ENCODE measurements around the gene ASCL4. TPM values are rescaled to one million over a fixed set of nuclear protein-coding genes. Genes with fewer than 3 reads are reported as not detected.
"Not testable (repeated sequence)": the region's sequence is repeated elsewhere in the genome, so short reads cannot be mapped to it uniquely, and the experiment has no call there.

Gene ASCL4, protein sequence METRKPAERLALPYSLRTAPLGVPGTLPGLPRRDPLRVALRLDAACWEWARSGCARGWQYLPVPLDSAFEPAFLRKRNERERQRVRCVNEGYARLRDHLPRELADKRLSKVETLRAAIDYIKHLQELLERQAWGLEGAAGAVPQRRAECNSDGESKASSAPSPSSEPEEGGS
- polyA plus RNA-seq (ENCODE audit: insufficient read length in 4 of 4) = not detected

DNA sequence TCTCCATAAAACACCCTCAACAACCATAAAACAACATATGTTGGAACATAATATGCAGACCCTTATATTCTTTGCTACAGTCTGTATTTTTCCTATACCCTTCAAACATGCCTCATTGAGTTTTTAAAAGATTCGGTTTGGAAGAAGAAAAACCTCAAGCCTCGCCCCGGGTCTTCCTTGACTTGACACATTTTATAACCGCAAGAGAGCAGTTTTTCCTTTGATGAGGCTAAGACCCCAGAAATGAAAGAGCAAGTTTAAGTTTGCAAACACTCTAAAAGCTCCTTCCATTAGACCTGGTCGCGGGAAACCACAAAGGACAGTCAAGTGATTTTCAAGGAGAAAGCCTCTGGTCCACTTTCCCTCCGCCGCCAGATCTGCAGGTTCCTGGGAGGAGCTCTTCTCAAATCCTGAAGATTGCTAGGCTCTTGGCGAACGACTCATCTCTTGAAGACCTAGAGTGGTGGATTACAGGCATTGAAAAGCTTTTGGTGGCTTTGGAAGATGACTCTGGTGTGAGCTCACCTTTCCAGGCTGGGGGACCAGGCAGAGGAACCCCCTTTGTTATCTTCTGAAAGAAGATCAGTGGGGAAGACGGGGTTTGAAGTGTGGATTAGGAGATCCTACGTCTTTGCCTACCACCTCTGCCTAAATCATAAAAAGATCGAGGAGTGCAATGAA is at the start of gene ASCL4:
TSS of gene ASCL4 (plus strand) at position 356 of the 681 bp plus-strand sequence. CDS start 515 bp downstream, outside the sequence.
- DNase-seq (ENCODE audit: low read depth in 4 of 4, low spot score in 2 of 4) = no peak

DNA sequence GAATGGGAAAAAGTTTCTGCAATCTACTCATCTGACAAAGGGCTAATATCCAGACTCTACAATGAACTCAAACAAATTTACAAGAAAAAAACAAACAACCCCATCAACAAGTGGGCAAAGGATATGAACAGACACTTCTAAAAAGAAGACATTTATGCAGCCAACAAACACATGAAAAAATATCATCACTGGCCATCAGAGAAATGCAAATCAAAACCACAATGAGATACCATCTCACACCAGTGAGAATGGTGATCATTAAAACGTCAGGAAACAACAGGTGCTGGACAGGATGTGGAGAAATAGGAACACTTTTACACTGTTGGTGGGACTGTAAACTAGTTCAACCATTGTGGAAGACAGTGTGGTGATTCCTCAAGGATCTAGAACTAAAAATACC is 47.2 kb upstream of the ASCL4 start:
- DNase-seq (ENCODE audit: low read depth in 4 of 4, low spot score in 2 of 4) = not testable (repeated sequence)

DNA sequence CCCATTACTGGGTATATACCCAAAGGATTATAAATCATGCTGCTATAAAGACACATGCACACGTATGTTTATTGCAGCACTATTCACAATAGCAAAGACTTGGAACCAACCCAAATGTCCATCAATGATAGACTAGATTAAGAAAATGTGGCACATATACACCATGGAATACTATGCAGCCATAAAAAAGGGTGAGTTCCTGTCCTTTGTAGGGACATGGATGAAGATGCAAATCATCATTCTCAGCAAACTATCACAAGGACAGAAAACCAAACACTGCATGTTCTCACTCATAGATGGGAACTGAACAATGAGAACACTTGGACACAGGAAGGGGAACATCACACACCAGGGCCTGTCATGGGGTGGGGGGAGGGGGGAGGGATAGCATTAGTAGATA is 46.8 kb upstream of the ASCL4 start:
- not testable (repeated sequence) for DNase-seq (ENCODE audit: low read depth in 4 of 4, low spot score in 2 of 4)

DNA sequence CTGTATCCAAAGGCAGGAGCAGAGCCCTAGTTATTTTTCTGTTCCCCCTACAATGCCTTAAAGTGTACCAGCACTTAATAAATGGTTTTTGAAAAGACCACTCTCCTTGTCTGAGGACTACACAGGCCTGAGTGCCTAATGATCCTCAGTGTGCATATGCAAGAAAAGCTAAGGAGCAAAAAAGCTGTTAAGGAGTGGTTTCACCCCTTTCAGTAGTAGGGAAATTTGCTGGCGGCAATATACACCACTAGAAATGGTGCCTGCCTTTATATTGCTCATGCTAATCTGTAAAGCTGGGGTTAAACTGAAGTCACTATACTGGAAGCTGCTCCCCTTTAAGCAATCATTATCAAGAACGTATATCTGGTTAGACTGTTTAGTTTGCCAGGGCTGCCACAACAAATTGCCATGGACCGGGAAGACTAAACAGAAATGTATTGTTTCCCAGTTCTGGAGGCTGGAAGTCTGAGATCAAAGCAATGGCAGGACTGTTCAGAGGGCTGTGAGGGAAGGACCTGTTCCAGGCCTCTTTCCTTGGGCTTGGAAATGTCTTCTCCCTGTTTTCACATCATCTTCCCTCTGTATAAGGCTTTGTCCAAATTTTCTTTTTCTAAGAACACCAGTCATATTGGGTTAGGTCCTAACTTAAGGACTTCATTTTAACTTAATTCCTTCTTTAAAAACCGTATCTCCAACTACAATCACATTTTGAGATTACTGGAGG is 43.7 kb upstream of the ASCL4 start:
- no peak for DNase-seq (ENCODE audit: low read depth in 4 of 4, low spot score in 2 of 4)

DNA sequence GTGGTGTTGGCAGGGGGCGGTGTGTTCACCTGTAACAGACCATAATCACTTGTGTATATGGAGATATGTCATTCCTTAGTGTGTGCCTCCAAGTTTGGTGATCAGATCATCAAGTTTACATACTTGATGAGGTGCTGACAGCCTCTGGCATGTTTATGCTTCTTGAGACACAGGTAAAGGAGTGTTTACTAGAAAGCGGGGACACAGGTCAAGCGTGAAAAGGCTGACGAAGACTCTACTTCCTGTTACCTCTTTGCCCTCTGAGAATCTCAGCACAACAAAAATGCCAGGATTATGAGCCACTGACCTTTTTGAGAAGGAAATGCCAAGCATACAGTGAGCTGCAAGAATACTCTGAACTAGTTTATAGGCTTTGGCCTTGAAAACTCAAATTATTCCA is 43.1 kb upstream of the ASCL4 start:
- DNase-seq (ENCODE audit: low read depth in 4 of 4, low spot score in 2 of 4) = no peak

DNA sequence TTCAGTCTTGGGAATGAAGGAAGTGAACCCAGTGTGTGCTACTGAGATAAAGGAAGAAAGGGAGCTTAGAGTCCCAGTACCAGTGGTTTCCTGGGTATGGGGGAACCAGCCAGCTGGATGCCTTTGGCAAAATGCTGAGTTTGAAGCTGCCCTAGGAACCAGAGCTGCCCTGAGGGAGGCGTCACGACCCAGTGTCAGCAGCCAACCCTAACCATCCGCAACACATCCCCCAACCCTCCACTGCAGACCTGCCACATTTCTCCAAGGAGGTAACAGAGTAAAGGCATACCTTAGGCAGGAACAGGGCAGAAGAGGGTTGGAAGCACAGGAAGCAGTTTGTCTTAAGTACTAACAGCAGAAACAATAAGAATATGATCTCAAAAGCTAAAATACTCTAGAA is 42.1 kb upstream of the ASCL4 start:
- no peak for DNase-seq (ENCODE audit: low read depth in 4 of 4, low spot score in 2 of 4)

DNA sequence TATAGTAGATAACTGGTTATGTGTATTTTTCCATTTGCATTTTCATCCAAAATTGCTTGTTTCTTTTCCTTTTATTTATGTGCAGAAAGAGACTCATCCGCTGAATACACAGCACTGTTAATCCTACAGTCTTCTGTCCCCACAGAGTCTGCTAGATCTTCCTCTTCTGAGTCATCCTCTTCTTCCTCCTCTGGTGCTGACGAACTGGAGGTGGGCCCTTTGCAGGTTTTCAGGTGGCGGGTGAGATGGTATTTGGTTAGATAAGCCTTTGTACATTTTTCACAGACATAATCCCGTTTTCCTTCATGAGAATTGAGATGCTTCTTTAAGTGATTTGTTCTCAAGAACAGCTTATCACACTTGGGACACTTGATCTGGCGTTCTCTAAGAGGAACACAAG is 40.4 kb upstream of the ASCL4 start:
- DNase-seq (ENCODE audit: low read depth in 4 of 4, low spot score in 2 of 4) = no peak

DNA sequence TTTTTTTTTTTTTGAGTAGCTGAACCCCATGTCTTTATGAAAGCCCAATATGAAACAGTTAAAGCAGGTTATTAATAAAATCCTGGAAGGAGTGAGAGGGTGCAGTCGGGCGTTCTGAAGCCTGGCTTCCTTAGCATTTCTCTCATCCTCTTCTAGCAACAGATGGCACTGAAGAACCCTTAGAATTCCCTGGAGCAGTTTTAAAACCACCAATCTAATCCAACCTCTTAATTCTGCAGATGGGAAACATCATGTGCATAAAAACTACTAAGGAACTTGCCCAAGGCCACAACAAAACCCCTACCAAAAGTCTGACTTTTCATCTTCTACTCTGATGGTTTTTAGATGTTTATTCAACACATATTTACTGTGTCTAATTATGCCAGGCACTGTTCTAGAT is 38.7 kb upstream of the ASCL4 start:
- DNase-seq (ENCODE audit: low read depth in 4 of 4, low spot score in 2 of 4) = no peak

DNA sequence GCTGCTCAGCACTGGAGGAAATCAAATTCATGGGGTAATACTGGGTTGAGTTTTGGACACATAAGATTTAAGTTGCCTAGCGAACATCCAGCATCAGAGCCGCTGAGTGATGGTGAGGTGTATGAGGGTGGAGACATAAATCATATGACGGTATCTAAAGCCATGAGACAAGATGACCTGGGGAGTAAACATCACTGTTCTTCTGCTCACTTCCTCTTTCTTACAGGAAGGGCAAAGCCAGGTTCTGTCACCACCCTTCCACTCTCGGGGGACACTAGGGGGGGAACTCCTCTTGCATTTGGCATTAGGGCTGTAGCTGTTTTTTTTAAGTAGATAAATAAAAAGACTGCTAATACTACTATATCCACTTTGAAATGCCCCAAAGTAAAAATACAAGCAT is 37.6 kb upstream of the ASCL4 start:
- DNase-seq (ENCODE audit: low read depth in 4 of 4, low spot score in 2 of 4) = no peak

DNA sequence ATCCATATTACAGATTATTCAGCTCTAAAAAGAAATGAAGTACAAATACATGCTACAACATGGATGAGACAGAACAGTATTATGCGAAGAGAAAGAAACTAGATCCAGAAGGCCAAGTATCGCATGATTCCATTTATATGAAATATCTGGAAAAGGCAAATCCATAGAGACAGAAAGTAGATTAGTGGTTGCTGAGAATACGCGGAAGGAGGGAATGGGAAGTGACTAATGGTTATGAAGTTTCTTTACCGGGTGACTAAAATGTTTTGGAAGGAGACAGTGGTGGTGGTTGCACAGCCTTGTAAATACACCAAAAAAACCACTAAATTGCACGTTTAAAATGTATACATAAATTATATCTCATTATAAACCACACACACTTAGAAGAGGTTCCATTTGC is 26.0 kb upstream of the ASCL4 start:
- no peak for DNase-seq (ENCODE audit: low read depth in 4 of 4, low spot score in 2 of 4)

DNA sequence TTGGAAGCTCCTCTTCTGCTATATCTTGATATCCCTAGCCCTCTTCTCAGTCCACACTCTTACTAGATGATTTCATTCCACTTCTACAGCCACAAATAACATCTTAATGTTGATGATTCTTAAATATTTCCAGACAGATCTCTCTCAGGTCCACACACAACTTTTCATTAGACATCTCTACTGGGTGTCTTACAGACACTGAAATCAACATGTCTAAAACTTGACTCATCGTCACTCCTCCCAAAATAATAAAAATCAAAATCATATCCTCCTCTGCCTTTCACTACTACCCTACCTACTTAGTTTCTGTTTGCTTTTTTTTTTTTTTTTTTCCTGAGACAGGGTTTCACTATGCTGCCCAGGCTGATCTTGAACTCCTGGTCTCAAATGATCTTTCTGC is 25.4 kb upstream of the ASCL4 start:
- no peak for DNase-seq (ENCODE audit: low read depth in 4 of 4, low spot score in 2 of 4)

DNA sequence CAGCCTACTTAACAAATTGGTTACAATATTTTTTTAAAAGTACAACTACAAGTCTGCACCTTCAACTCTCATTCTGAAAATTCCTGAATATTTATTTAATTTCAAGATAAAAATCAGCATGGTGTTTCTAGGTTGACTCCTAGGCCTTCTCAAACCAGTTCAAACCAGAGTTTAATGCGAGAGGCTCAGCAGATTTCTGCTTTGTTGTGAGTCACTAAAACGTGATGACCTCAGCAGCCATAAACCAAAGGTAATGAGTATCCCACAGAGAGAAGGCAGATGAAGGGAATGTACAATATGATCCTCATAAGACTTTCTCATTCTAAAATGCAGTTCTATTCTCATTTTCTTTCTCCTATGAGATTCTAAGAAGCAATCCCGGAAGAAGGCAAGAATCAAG is 15.1 kb upstream of the ASCL4 start:
- peak in 1 of 4 donors; percentile 34 for DNase-seq (ENCODE audit: low read depth in 4 of 4, low spot score in 2 of 4)

DNA sequence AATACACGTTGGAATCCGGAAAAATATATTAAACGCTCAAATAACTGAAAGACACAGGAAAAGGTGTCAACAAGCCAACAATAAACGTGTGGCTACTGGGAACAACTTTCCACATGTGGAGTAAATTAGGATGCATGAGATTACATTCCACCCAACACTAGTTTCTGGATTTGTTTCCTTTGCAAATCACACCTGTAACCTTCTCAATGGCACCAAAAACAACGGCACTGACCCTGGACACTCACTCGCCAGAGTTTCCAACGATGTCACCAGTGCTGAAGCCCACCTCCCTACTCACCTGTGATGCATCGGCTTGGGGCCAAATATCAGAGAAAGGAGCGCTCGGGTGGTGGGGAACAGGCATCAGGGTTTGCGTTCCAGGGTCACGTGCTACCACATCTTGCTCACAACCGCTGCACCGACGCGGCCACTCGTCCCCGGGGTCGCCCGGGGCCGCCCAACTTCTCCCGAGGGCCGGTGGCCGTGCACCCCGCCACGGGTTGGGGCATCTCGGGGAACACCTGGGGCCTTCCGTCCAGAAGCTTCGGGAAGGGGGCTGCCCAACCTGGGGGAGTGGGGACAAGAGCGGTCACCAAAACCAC is 14.2 kb upstream of the ASCL4 start:
- no peak for DNase-seq (ENCODE audit: low read depth in 4 of 4, low spot score in 2 of 4)

DNA sequence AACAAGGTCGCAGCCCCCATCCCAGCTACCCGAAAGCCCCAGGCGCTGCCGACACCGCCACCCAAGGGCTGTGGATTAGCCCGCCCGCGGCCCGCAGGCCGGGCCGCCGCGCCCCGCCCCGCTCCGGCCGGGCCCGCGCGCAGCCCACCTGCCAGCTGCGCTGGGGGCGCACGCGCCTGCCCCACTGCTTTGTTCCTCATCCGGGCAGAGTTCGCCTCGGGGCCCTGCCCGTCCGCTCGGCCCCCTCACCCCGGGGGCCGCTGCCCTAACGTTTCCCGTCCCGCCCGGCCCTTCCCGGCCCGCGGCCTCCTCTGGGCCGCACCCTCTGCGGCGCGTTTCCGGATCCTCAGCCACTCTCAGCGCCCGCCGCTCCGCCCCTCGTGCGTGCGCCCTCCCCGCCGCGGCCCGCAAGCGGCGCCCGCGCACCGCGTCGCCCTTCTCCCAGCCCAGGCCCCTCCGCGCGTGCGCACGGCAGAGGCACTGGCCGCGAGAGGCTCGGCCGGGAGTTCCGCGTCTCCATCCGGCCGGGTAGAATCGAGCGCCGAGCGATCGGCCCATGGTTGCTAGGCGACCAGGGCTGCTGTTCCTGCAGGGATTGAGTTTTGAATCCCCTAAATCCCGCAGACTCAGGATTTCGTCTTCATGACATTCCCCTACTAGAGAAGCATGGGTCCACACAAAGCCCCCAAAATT is 13.5 kb upstream of the ASCL4 start, which contains the start of gene PRDM4:
TSS of gene PRDM4 (minus strand) at position 329 of the 693 bp plus-strand sequence. CDS start 622 bp downstream, outside the sequence.
- peak; percentile 59 to 93 (median 87) for DNase-seq (ENCODE audit: low read depth in 4 of 4, low spot score in 2 of 4)

DNA sequence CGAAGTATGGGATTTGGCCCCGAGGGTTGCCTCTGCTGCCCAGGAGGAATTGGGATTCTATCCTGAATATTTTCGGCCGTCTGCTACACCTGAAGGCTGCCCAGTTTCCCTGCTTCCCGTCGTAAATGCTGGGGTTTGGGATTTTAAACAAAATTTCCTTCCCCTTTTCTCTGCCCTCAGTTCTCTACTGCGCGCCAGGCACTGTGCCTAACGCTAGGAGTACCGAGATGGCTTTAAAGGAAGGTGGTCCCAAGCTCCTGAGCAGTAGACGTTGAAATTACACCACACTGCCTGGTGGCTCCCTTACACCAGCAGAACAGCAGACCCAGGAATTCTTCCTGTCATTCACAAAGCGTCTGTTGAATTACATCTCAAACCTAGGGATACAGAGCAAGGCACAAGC is 13.0 kb upstream of the ASCL4 start:
- DNase-seq (ENCODE audit: low read depth in 4 of 4, low spot score in 2 of 4) = no peak

DNA sequence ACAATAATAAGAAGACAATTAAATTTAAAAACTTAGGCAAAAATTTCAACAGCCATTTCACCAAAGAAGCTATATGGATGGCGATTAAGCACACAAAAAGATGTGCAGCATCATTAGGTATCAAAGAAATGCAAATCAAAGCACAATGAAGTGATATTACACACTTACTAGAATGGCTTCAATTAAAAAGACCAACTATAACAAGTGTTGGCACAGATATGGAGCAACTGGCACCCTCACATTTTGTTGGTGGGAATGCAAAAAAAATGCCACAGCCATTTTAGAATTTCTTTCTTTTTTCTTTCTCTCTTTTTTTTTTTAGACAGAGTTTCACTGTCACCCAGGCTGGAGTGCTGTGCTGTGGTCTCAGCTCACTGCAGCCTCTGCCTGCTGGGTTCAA is 11.6 kb upstream of the ASCL4 start:
- DNase-seq (ENCODE audit: low read depth in 4 of 4, low spot score in 2 of 4) = no peak

DNA sequence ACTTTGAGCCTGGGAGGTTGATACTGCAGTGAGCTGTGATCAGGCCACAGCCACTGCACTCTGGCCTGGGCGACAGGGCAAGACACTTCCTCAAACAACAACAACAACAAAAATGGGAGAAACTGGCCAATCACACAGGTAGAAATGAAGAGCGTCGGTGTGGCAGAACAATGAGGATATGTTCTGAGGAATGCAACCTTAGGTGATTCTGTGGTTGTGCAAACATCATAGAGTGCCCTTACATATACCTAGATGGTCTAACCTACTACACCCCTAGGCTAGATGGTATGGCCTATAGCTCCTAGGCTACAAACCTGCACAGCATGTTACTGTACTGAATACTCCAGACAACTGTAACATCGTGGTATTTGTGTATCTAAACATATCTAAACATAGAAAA is 9.9 kb upstream of the ASCL4 start:
- no peak for DNase-seq (ENCODE audit: low read depth in 4 of 4, low spot score in 2 of 4)

DNA sequence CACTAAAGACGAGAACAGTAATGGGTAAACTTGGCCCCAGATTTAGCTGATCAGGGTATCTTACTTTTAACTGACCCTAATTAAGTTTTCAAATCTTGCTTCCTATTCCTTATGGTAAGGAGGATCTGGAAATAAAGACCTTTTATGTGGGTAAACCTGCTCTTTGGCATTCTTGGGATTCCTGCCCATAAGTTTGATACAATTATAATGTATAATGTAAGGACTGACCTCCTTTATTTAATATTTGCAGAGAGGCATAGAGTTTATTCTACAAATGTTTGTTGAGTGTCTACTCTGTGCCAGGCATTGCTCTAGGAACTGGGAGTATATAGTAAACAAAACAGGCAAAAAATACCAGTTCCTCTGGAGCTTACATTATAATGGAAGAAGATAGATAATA is 9.2 kb upstream of the ASCL4 start:
- no peak for DNase-seq (ENCODE audit: low read depth in 4 of 4, low spot score in 2 of 4)

DNA sequence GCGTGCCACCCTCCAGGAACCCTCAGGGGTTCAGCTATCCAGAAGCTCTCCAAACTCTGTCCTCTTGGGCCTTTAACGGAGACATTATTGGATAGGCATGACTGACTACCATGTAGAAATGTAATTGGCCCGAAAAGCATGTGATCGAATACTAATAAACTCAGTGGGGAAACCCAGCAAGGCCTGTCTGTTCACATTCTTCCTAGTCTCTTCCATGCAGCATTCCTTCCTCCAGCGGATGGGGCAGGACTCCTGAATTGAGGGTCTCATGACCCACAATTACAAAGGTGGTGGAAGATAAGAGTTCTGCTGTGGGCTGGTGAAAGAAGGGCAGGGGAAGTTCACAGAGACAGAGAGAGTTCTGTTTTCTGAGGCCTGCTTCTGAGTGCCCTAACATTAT is 7.0 kb upstream of the ASCL4 start:
- DNase-seq (ENCODE audit: low read depth in 4 of 4, low spot score in 2 of 4) = no peak

DNA sequence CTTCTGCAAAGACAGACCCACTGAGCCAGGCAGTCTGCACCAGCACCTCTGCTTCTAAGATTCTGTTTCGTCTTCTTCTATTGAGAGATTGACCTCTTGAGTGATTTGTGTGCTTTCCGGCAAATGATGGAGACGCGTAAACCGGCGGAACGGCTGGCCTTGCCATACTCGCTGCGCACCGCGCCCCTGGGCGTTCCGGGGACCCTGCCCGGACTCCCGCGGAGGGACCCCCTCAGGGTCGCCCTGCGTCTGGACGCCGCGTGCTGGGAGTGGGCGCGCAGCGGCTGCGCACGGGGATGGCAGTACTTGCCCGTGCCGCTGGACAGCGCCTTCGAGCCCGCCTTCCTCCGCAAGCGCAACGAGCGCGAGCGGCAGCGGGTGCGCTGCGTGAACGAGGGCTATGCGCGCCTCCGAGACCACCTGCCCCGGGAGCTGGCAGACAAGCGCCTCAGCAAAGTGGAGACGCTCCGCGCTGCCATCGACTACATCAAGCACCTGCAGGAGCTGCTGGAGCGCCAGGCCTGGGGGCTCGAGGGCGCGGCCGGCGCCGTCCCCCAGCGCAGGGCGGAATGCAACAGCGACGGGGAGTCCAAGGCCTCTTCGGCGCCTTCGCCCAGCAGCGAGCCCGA is 703 bp downstream of the ASCL4 start:
- no peak for DNase-seq (ENCODE audit: low read depth in 4 of 4, low spot score in 2 of 4)

Data from left renal cortex interstitium (tissue), 4 donors.